ENCODE data around the gene RHBDL1.
"Not testable (repeated sequence)": the region's sequence is repeated elsewhere in the genome, so short reads cannot be mapped to it uniquely, and the experiment has no call there.

Gene RHBDL1

GRCh38 chr16:689175-689897, 13.9 kb downstream of the RHBDL1 start:
- no peak for DNase-seq

GRCh38 chr16:691242-691641, 15.8 kb downstream of the RHBDL1 start:
- DNase-seq: not testable (repeated sequence)

GRCh38 chr16:692356-693108, 17.1 kb downstream of the RHBDL1 start:
- DNase-seq: no peak

GRCh38 chr16:693364-693763, 17.9 kb downstream of the RHBDL1 start:
- DNase-seq: no peak

- DNase-seq: no peak
Measured at GRCh38 chr16:693766-694165, 18.3 kb downstream of the RHBDL1 start.

GRCh38 chr16:694187-694862, 18.9 kb downstream of the RHBDL1 start:
- no peak for DNase-seq

- no peak for DNase-seq
Measured at GRCh38 chr16:694863-695354, 19.4 kb downstream of the RHBDL1 start.

GRCh38 chr16:695355-696089, 20.1 kb downstream of the RHBDL1 start:
- peak; percentile 66 for DNase-seq

GRCh38 chr16:698911-699671, 23.6 kb downstream of the RHBDL1 start:
- DNase-seq: no peak

GRCh38 chr16:700684-701584, 25.5 kb downstream of the RHBDL1 start:
- DNase-seq: peak; percentile 53

GRCh38 chr16:702341-702740, 26.9 kb downstream of the RHBDL1 start:
- no peak for DNase-seq

- DNase-seq: no peak
Measured at GRCh38 chr16:703406-703805, 27.9 kb downstream of the RHBDL1 start.

- no peak for DNase-seq
Measured at GRCh38 chr16:704047-704446, 28.6 kb downstream of the RHBDL1 start.

- no peak for DNase-seq
Measured at GRCh38 chr16:704552-705380, 29.3 kb downstream of the RHBDL1 start.

GRCh38 chr16:705431-706188, 30.1 kb downstream of the RHBDL1 start, which contains the start of gene FBXL16:
Gene FBXL16, minus strand, starts transcription at chr16:705801. Its CDS starts 8,396 bp downstream, at chr16:697405.
- DNase-seq: no peak

GRCh38 chr16:706189-707061, 31.0 kb downstream of the RHBDL1 start:
- DNase-seq: no peak

GRCh38 chr16:707062-707538, 31.6 kb downstream of the RHBDL1 start:
- no peak for DNase-seq

- DNase-seq: no peak
Measured at GRCh38 chr16:708019-708418, 32.5 kb downstream of the RHBDL1 start.

All from stimulated activated CD4-positive, alpha-beta T cell treated with anti-CD3 and anti-CD28 coated beads, Interleukin-12 subunit alpha, Interleukin-12 subunit beta, amount 100 ng/mL, for 4 hours (primary cell).